ENCODE data around the gene ATXN3L.

Gene ATXN3L

GRCh38 chrX:13319953-13320352, at the start of gene ATXN3L:
TSS of gene ATXN3L (minus strand) at chrX:13320053. CDS start at chrX:13319934, 119 bp downstream.
- DNase-seq = no peak

GRCh38 chrX:13369256-13370030, 49.6 kb upstream of the ATXN3L start:
- no peak for DNase-seq

GRCh38 chrX:13367950-13368349, 48.1 kb upstream of the ATXN3L start:
- DNase-seq = no peak

GRCh38 chrX:13366698-13367097, 46.8 kb upstream of the ATXN3L start:
- no peak for DNase-seq

- no peak for DNase-seq
Observed at GRCh38 chrX:13365161-13365560, 45.3 kb upstream of the ATXN3L start.

GRCh38 chrX:13364230-13364857, 44.5 kb upstream of the ATXN3L start:
- no peak for DNase-seq

- no peak for DNase-seq
Observed at GRCh38 chrX:13360146-13360545, 40.3 kb upstream of the ATXN3L start.

GRCh38 chrX:13357925-13358324, 38.1 kb upstream of the ATXN3L start:
- no peak for DNase-seq

GRCh38 chrX:13346646-13347045, 26.8 kb upstream of the ATXN3L start:
- DNase-seq = no peak

- no peak for DNase-seq
Observed at GRCh38 chrX:13345438-13345837, 25.6 kb upstream of the ATXN3L start.

GRCh38 chrX:13345037-13345436, 25.2 kb upstream of the ATXN3L start:
- DNase-seq = no peak

GRCh38 chrX:13341491-13342101, 21.7 kb upstream of the ATXN3L start:
- DNase-seq = no peak

GRCh38 chrX:13340182-13340791, 20.4 kb upstream of the ATXN3L start:
- DNase-seq = no peak

GRCh38 chrX:13339607-13340006, 19.8 kb upstream of the ATXN3L start:
- no peak for DNase-seq

GRCh38 chrX:13338996-13339515, 19.2 kb upstream of the ATXN3L start:
- DNase-seq = no peak

- no peak for DNase-seq
Observed at GRCh38 chrX:13334491-13334890, 14.6 kb upstream of the ATXN3L start.

- no peak for DNase-seq
Observed at GRCh38 chrX:13330446-13330845, 10.6 kb upstream of the ATXN3L start.

GRCh38 chrX:13327666-13328065, 7.8 kb upstream of the ATXN3L start:
- DNase-seq = no peak

- DNase-seq = no peak
Observed at GRCh38 chrX:13323241-13323640, 3.4 kb upstream of the ATXN3L start.

GRCh38 chrX:13317366-13317765, 2.5 kb downstream of the ATXN3L start:
- DNase-seq = no peak

GRCh38 chrX:13311560-13311959, 8.3 kb downstream of the ATXN3L start:
- no peak for DNase-seq

- no peak for DNase-seq
Observed at GRCh38 chrX:13309631-13310030, 10.2 kb downstream of the ATXN3L start.

- no peak for DNase-seq
Observed at GRCh38 chrX:13307041-13307440, 12.8 kb downstream of the ATXN3L start.

GRCh38 chrX:13305108-13305507, 14.7 kb downstream of the ATXN3L start:
- no peak for DNase-seq

Measured in activated CD4-positive, CD25-positive, alpha-beta regulatory T cell treated with anti-CD3 and anti-CD28 coated beads, Interleukin-2, amount 50 U/mL, for 72 hours (primary cell).